GM23248 (cell line): ENCODE measurements around the gene ATG16L2.

Source experiments
- EZH2 ChIP-seq: fragments of 200-600 bp; sonication (generic); IDR thresholded peaks from 2 replicates; pipeline ENCODE4 v1.6.1; 2018; ENCODE audit warnings: antibody characterized with exemption, mild to moderate bottlenecking; ENCODE audit not compliant: insufficient read depth, poor library complexity, severe bottlenecking
- EZH2phosphoT487 ChIP-seq: fragments of 200-600 bp; sonication (generic); IDR thresholded peaks from 2 replicates; pipeline ENCODE4 v1.6.1; 2018; ENCODE audit warnings: antibody characterized with exemption, moderate library complexity, mild to moderate bottlenecking, low read depth; ENCODE audit not compliant: insufficient read depth

DNA sequence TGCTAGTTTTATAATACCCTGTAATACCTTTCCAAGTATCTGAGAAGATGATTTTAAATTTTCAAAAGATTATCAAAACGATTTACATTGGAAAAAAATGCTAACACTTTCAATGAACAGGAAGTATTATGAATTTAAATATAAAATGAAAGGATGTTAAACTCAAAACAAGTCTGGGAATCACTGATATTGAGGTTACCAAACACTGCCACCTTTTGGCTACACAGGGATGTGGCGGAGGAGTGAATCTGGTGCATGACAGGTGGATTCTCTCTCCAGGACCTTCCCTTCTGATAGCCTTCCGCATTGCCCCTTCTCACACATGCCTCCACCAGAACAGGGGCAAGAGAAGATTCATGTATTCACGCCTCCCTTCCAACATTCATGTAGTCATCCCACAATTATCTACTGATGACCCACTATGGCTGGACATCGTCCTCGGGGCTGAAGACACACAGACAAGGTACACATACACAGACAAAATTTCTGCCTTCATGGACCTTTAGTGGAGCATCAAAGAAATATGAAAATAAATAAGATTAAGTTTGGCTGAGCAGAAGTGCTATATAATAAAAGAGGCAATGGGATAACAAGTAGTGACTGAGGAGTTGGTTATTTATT lies 34.7 kb downstream of the ATG16L2 start:
- no peak for TF ChIP-seq EZH2
- TF ChIP-seq EZH2phosphoT487, result no peak
